Smooth muscle cell (in vitro differentiated cells): ENCODE measurements around the gene ZNF598. TPM values are rescaled to one million over a fixed set of nuclear protein-coding genes. Genes with fewer than 3 reads are reported as not detected.

Experiments
- DNase-seq: peaks from one replicate; lab custom pipeline; 2025; ENCODE audit not compliant: unreplicated experiment; lab: John Stamatoyannopoulos, UW
- H2AFZ ChIP-seq: fragments of 200-600 bp; sonication (generic); 2 replicates; pipeline ENCODE4 v1.6.0; 2016; ENCODE audit warnings: antibody characterized with exemption, low read depth, mild to moderate bottlenecking
- H3F3A ChIP-seq: fragments of 200-600 bp; sonication (generic); 2 replicates; pipeline ENCODE4 v1.6.0; 2017; ENCODE audit warnings: antibody characterized with exemption, low read depth
- H3K27ac ChIP-seq: fragments of 200-600 bp; sonication (generic); 2 replicates; pipeline ENCODE4 v1.5.1; 2016; ENCODE audit warnings: low read depth, mild to moderate bottlenecking
- H3K27me3 ChIP-seq: fragments of 200-600 bp; sonication (generic); 2 replicates; pipeline ENCODE4 v1.6.1; 2016; ENCODE audit warnings: low read depth, mild to moderate bottlenecking
- H3K36me3 ChIP-seq: fragments of 200-600 bp; sonication (generic); 2 replicates; pipeline ENCODE4 v1.5.1; 2016; ENCODE audit warnings: low read depth
- H3K4me1 ChIP-seq: fragments of 200-600 bp; sonication (generic); 2 replicates; pipeline ENCODE4 v1.5.1; 2016; ENCODE audit warnings: low read depth
- H3K4me2 ChIP-seq: fragments of 200-600 bp; sonication (generic); 2 replicates; pipeline ENCODE4 v1.6.0; 2016; ENCODE audit warnings: mild to moderate bottlenecking
- H3K4me3 ChIP-seq: fragments of 200-600 bp; sonication (generic); 2 replicates; pipeline ENCODE4 v1.5.1; 2016; ENCODE audit warnings: mild to moderate bottlenecking
- H3K79me2 ChIP-seq: fragments of 200-600 bp; sonication (generic); 2 replicates; pipeline ENCODE4 v1.6.0; 2016; ENCODE audit warnings: low read depth, mild to moderate bottlenecking
- H3K9ac ChIP-seq: fragments of 200-600 bp; sonication (generic); 2 replicates; pipeline ENCODE4 v1.6.0; 2016; ENCODE audit warnings: low read depth
- H3K9me3 ChIP-seq: fragments of 200-600 bp; sonication (generic); replicated peaks from 2 replicates; pipeline ENCODE4 v1.5.1; 2016; ENCODE audit warnings: low read depth
- H4K20me1 ChIP-seq: fragments of 200-600 bp; sonication (generic); 2 replicates; pipeline ENCODE4 v1.6.0; 2016; ENCODE audit warnings: low read depth
- CTCF ChIP-seq: fragments of 200-600 bp; sonication (generic); IDR thresholded peaks from 2 replicates; pipeline ENCODE4 v1.5.1; 2017; ENCODE audit warnings: borderline replicate concordance, mild to moderate bottlenecking, antibody characterized with exemption; ENCODE audit not compliant: insufficient read depth, poor library complexity, severe bottlenecking
- WGBS: methylation state at CpG from one replicate; pipeline ENCODE4 v1.1.7; 2016; ENCODE audit warnings: low lambda C conversion rate; 5-methylcytosine and 5-hydroxymethylcytosine counted together
- polyA plus RNA-seq: library from polyadenylated mRNA; unstranded; fragments of >200 nt; fragmentation: Nextera tagmentation; extraction: Ambion mirVana; gene quantifications from 2 replicates; pipeline ENCODE4 v1.2.1, GENCODE V29; 2016
- total RNA-seq: library from RNA; depleted of rRNA; stranded (reverse); fragments of >200 nt; gene quantifications from 2 replicates; pipeline ENCODE4 v1.2.3, GENCODE V29; 2014

The ZNF598 gene
- total and polyA plus RNA-seq, 2 experiments from 2014 or later = 27.2 to 27.9 TPM

DNA sequence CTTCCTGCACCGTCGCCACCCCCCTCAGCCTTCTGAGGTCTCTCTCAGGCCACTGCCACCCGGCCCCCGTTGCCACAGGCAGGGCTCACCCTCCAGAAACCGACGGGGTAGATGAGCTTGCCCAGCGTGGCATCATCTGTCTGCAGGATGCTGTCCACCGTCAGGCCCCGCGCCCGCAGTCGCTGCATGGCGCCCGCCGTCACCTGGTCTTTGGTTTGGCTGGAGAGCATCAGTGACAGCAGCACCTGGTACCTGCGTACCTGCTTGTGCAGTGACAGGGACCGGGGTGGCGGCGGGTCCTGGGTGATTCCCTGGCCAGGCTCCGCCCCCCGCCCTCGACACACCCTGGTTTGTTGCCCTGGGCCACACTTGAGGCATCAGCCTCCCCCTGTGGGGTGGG is 34.9 kb upstream of the ZNF598 start:
- H3K79me2 ChIP-seq = peaks cover 17% of the 10 kb centered on the region
- no peak for TF ChIP-seq CTCF
- H3K27me3 ChIP-seq = no peaks in the 10 kb centered on the region
- peaks cover 13% of the 10 kb centered on the region for H3K4me1 ChIP-seq
- H3K9me3 ChIP-seq = no peaks in the 10 kb centered on the region
- no peak overlapping the region for H3K4me2 ChIP-seq
- no peak overlapping the region for H2AFZ ChIP-seq
- no peaks in the 10 kb centered on the region for H3F3A ChIP-seq
- WGBS = 96% methylated on average over 22 of the region's 22 CpGs
- no peak overlapping the region for H3K27ac ChIP-seq
- no peak for DNase-seq
- H3K4me3 ChIP-seq = no peak overlapping the region
- no peak overlapping the region for H3K9ac ChIP-seq
- no peaks in the 10 kb centered on the region for H3K36me3 ChIP-seq
- peaks cover 3% of the 10 kb centered on the region for H4K20me1 ChIP-seq

- no peak for DNase-seq
- H4K20me1 ChIP-seq = no peaks in the 10 kb centered on the region
- H2AFZ ChIP-seq = no peak overlapping the region
- H3K27me3 ChIP-seq = no peaks in the 10 kb centered on the region
- no peaks in the 10 kb centered on the region for H3K36me3 ChIP-seq
- peaks cover 11% of the 10 kb centered on the region for H3K79me2 ChIP-seq
- H3K27ac ChIP-seq = no peak overlapping the region
- peaks cover 14% of the 10 kb centered on the region for H3K4me1 ChIP-seq
- no peaks in the 10 kb centered on the region for H3K9me3 ChIP-seq
- no peaks in the 10 kb centered on the region for H3F3A ChIP-seq
- H3K4me3 ChIP-seq = no peak overlapping the region
- TF ChIP-seq CTCF = no peak
- WGBS = 96% methylated on average over 23 of the region's 26 CpGs
- H3K9ac ChIP-seq = no peak overlapping the region
- H3K4me2 ChIP-seq = no peak overlapping the region
Observed at GRCh38 chr16:2043667-2044451, 34.2 kb upstream of the ZNF598 start.

- Histone ChIP-seq H4K20me1 (no peaks in the 10 kb centered on the region), H3K4me1 (peaks cover 9% of the 10 kb centered on the region), H3K79me2 (peaks cover 3% of the 10 kb centered on the region), H3K27ac (no peak overlapping the region), H3K36me3 (no peaks in the 10 kb centered on the region), H2AFZ (no peak overlapping the region), H3K9ac (no peak overlapping the region), H3K4me3 (no peak overlapping the region), H3F3A (no peaks in the 10 kb centered on the region), H3K27me3 (no peaks in the 10 kb centered on the region), H3K9me3 (no peaks in the 10 kb centered on the region), H3K4me2 (no peak overlapping the region)
- no peak for DNase-seq
- 96% methylated on average over 10 of the region's 11 CpGs for WGBS
- TF ChIP-seq CTCF = no peak
Observed at GRCh38 chr16:2042986-2043666, 33.5 kb upstream of the ZNF598 start.
